LNCaP clone FGC (cell line): ENCODE results near the gene COL27A1.

Source experiments
- DNase-seq: peaks from one replicate; pipeline ENCODE4 v3.0.0-alpha.2; 2011; ENCODE audit warnings: low read depth
- H3K4me3 ChIP-seq: 2 replicates; pipeline ENCODE4 v1.5.1; 2011; ENCODE audit warnings: mild to moderate bottlenecking, low read depth, low read length, control low read depth
- CTCF ChIP-seq: IDR thresholded peaks from 2 replicates; pipeline ENCODE4 v1.5.1; 2012; ENCODE audit warnings: mild to moderate bottlenecking; ENCODE audit not compliant: control insufficient read depth, insufficient read depth; ENCODE audit errors: extremely low read depth

Gene COL27A1

GRCh38 chr9:114156657-114157421 lies 1.5 kb downstream of the COL27A1 start:
- H3K4me3 ChIP-seq: no peak overlapping the region
- DNase-seq: no peak
- no peak for TF ChIP-seq CTCF

DNA sequence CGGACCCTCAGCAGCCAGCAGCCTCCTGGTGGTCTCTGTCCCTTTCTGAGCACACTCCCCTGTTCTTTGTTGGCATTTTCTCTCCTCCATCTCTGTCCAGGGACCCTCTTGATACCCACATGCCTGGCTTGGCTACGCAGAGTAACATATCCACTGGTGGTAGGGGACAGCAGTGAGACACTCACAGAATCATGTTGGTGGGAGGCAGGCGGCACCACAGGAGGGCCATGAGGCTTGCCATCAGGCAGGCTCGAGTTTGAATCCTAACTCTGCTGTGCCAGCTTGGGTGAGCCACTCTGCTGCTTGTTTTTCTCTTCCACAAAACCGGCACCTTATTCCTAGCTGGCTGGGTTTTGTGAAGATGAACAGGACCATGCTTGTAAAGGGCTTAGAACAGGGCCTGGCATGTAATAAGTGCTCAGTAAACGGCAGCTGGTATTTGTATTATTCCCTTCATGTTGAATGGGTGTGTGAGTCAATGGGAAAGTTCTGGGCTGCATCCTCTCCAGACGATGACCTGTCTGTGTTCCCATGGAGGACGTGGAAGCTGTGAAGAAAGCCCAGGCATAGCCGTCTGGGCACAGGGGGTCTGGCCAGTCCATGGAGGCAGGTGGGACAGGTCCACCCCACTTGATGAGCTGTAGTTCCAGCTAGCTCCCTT lies 2.3 kb downstream of the COL27A1 start:
- DNase-seq: no peak

DNA sequence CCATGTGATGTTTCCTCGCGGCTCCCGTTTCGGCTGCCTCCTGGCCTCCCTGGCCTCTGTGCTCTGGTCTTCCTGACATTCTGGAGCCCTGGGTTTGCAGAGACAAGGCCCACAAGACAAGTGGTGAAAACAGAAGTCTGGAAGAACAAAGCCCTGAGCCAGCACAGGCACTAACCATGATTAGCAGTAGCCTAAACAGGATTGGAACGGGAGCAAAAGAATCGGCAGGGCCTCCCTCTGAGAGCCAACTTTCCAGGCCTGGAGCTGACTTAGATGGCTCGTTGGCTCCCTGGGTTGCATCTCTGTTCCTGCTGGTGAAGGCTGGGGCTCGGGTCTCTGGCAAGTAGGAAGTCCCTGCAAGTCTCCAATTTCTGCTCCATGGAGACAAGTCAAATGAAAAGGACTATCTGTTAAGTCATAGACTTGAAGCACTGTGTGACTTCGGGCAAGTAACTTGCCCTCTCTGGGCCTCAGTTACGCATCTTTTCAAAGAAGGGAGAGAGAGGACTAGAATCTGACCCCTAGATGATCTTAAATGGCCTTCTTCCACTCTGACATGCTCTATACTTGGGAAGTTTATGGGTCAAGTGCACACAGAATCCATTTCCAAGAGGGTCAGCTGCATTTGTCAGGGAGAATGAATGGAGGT lies 3.3 kb downstream of the COL27A1 start:
- no peak for TF ChIP-seq CTCF
- no peak overlapping the region for H3K4me3 ChIP-seq
- DNase-seq: no peak

More for the DNA sequence above, 2.3 kb downstream of the COL27A1 start:
- no peak for TF ChIP-seq CTCF
- H3K4me3 ChIP-seq: no peak overlapping the region

DNA sequence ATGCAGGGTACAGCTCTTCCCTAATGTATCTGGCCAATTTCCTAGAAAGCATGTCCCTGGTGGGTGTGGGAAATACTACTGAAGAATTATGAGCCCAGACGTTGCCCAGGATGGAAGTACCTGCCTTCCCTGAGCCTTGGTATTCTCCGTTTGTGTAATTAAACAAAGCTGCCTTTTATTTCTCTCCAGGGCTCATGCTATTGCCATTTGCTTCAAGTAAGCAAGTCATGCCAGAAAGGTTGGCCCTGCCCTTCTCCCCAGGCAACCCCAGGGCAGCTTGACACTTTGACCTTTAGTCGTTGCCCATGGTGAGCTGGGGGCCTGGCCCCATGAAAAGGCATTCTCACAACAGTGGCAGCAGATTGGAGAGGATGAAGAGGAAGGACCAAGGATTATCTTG lies 4.4 kb downstream of the COL27A1 start:
- DNase-seq: no peak
- no peak overlapping the region for H3K4me3 ChIP-seq
- no peak for TF ChIP-seq CTCF

DNA sequence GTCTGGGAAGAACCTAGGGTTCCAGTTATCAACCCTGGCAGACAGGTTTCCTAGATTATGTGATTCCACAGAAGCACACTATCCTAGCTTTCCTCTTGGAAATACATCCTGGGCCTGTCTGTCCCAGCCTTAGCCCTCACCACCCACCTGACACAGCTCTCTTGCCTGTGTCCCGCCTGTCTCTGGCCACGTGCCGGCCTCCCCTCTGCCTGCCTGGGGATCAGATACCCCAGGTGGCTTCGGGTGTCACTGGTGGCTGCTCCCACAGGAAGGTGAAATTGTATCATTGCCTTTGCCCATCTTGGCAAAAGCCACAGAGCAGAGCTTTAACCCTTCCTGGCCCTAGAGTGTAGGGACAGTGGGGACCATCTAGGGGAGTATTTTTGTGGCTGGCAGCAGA lies 6.2 kb downstream of the COL27A1 start:
- no peak overlapping the region for H3K4me3 ChIP-seq
- TF ChIP-seq CTCF: no peak
- DNase-seq: no peak

DNA sequence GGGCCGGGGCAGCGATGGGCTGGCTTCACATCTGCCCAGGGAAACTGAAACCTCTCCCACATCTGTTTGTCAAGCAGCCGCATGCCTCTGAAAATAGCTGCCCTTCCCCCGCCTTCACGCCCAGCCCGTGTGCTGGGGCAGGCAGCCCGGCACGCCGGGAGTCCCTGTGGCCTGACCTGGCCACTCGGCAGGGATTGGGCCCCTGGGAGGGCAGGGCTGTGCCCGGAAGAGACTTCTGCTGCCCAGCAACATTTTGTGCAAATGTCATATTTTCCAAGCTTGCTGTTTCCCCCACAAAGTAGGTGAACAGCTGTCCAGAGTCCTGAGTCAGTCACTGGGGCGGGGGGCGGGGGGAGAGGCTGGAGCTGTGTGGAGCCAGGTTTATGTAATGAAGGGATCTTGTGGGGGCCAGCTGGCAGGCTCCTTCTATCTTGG lies 8.2 kb downstream of the COL27A1 start:
- DNase-seq: no peak
- no peak overlapping the region for H3K4me3 ChIP-seq
- TF ChIP-seq CTCF: no peak
